Panc1 (cell line): ENCODE results near the gene CHN1. TPM values are rescaled to one million over a fixed set of nuclear protein-coding genes. Genes with fewer than 3 reads are reported as not detected.

Source experiments
- ATAC-seq: fragments of 200-7000 bp; cut with Tn5 transposase; 2 replicates; pipeline ENCODE4 v1.9.1; 2020; ENCODE audit warnings: mild to moderate bottlenecking, moderate library complexity
- BruUV-seq: library from RNA; stranded (reverse); fragments of 400-500 nt; replicated peaks from 2 replicates; lab custom pipeline; 2021; lab: Mats Ljungman, UMichigan
- CTCF ChIA-PET: fragments of 300-600 bp; sonication (Branson Sonifier 250); formaldehyde crosslinking; loops from one replicate; lab custom pipeline; 2022; ENCODE audit warnings: antibody characterized with exemption; lab: Charles Lee
- POLR2A ChIA-PET: fragments of 300-600 bp; sonication (Branson Sonifier 250); formaldehyde crosslinking; loops from one replicate; lab custom pipeline; 2022; ENCODE audit warnings: antibody characterized with exemption; lab: Charles Lee
- DNase-seq: peaks from one replicate; pipeline ENCODE4 v3.0.0-alpha.2; 2010; ENCODE audit warnings: low read depth, low spot score
- H3K27ac ChIP-seq: 2 replicates; pipeline ENCODE4 v1.5.1; 2011; ENCODE audit warnings: mild to moderate bottlenecking, low read length, inconsistent platforms
- H3K27me3 ChIP-seq: fragments of 200-500 bp; sonication (Bioruptor generic); 2 replicates; pipeline ENCODE4 v1.6.0; 2014; ENCODE audit warnings: low read length, inconsistent platforms; ENCODE audit not compliant: control insufficient read depth, insufficient read depth
- H3K36me3 ChIP-seq: fragments of 200-500 bp; sonication (Bioruptor generic); 2 replicates; pipeline ENCODE4 v1.5.1; 2014; ENCODE audit warnings: inconsistent platforms, mild to moderate bottlenecking, low read length, moderate library complexity; ENCODE audit not compliant: control insufficient read depth, insufficient read depth
- H3K4me1 ChIP-seq: 2 replicates; pipeline ENCODE4 v1.5.1; 2011; ENCODE audit warnings: inconsistent platforms, mild to moderate bottlenecking, low read length, moderate library complexity; ENCODE audit not compliant: control insufficient read depth, insufficient read depth
- H3K4me3 ChIP-seq, 2 experiments: 2 replicates each; pipeline ENCODE4 v1.5.1; 2011 to 2012; ENCODE audit warnings: low read depth in 2 of 2, low read length in 2 of 2, mild to moderate bottlenecking in 2 of 2, inconsistent platforms in 1 of 2, moderate library complexity in 1 of 2
- H3K9me3 ChIP-seq: fragments of 200-500 bp; sonication (Bioruptor generic); 2 replicates; pipeline ENCODE4 v1.5.1; 2014; ENCODE audit warnings: low read depth, mild to moderate bottlenecking, inconsistent platforms, low read length, moderate library complexity; ENCODE audit not compliant: control insufficient read depth, insufficient read depth
- POLR2AphosphoS5 ChIP-seq: IDR thresholded peaks from 2 replicates; pipeline ENCODE4 v1.6.1; 2012; ENCODE audit warnings: mild to moderate bottlenecking, low read depth, low read length, moderate library complexity
- SIN3A ChIP-seq: IDR thresholded peaks from 2 replicates; pipeline ENCODE4 v1.6.1; 2012; ENCODE audit warnings: low read depth, mild to moderate bottlenecking, low read length, moderate library complexity, borderline replicate concordance; ENCODE audit not compliant: insufficient read depth
- TCF7L2 ChIP-seq: IDR thresholded peaks from 2 replicates; pipeline ENCODE4 v1.6.1; 2011; ENCODE audit warnings: mild to moderate bottlenecking, low read depth, low read length, inconsistent platforms
- in situ Hi-C: cut with HindIII; loops from 2 replicates; pipeline ENCODE4 v1.10.0; 2016; ENCODE audit warnings: low sequenced_read_pairs, low pct_unique_long_range_greater_than_20kb
- intact Hi-C: fragments of 100-400 bp; cut with micrococcal nuclease; formaldehyde crosslinking; loops from one replicate; pipeline ENCODE4 v1.10.0; 2022; ENCODE audit not compliant: unreplicated experiment
- total RNA-seq: library from RNA; stranded (reverse); gene quantifications from one replicate; pipeline ENCODE4 v1.2.1, GENCODE V29; 2021; ENCODE audit not compliant: unreplicated experiment
- TF ChIP-seq, protein P1 (sequence below): fragments of 450-650 bp; IDR thresholded peaks from 2 replicates; pipeline ENCODE4 v1.5.1; 2017; ENCODE audit warnings: mild to moderate bottlenecking
- TF ChIP-seq, protein P2 (sequence below), 2 experiments: IDR thresholded peaks; 2 replicates each; pipeline ENCODE4 v1.6.1; 2011 to 2012; ENCODE audit warnings: low read depth in 2 of 2, control low read depth in 1 of 2, low read length in 1 of 2, mild to moderate bottlenecking in 1 of 2, moderate library complexity in 1 of 2; ENCODE audit not compliant: insufficient read depth in 1 of 2

CHN1 gene
- total RNA-seq, 1 experiment from 2014 or later, result 20.8 TPM

- no TSS peak for BruUV-seq
- Histone ChIP-seq H3K4me1 (peaks cover 8% of the 10 kb centered on the region), H3K27ac (no peak overlapping the region), H3K4me3 (no peak overlapping the region), H3K9me3 (no peaks in the 10 kb centered on the region), H3K36me3 (no peaks in the 10 kb centered on the region), H3K27me3 (no peaks in the 10 kb centered on the region)
- no peak for DNase-seq
- intact Hi-C loops (no loop called here), in situ Hi-C loops (no loop called here)
- ChIA-PET POLR2A (no interaction called here), CTCF (no interaction called here)
- no peak for TF ChIP-seq POLR2AphosphoS5
- TF ChIP-seq, protein P1, sequence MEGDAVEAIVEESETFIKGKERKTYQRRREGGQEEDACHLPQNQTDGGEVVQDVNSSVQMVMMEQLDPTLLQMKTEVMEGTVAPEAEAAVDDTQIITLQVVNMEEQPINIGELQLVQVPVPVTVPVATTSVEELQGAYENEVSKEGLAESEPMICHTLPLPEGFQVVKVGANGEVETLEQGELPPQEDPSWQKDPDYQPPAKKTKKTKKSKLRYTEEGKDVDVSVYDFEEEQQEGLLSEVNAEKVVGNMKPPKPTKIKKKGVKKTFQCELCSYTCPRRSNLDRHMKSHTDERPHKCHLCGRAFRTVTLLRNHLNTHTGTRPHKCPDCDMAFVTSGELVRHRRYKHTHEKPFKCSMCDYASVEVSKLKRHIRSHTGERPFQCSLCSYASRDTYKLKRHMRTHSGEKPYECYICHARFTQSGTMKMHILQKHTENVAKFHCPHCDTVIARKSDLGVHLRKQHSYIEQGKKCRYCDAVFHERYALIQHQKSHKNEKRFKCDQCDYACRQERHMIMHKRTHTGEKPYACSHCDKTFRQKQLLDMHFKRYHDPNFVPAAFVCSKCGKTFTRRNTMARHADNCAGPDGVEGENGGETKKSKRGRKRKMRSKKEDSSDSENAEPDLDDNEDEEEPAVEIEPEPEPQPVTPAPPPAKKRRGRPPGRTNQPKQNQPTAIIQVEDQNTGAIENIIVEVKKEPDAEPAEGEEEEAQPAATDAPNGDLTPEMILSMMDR, result no peak
- no peak for TF ChIP-seq TCF7L2
- no peak for TF ChIP-seq SIN3A
- TF ChIP-seq, protein P2, sequence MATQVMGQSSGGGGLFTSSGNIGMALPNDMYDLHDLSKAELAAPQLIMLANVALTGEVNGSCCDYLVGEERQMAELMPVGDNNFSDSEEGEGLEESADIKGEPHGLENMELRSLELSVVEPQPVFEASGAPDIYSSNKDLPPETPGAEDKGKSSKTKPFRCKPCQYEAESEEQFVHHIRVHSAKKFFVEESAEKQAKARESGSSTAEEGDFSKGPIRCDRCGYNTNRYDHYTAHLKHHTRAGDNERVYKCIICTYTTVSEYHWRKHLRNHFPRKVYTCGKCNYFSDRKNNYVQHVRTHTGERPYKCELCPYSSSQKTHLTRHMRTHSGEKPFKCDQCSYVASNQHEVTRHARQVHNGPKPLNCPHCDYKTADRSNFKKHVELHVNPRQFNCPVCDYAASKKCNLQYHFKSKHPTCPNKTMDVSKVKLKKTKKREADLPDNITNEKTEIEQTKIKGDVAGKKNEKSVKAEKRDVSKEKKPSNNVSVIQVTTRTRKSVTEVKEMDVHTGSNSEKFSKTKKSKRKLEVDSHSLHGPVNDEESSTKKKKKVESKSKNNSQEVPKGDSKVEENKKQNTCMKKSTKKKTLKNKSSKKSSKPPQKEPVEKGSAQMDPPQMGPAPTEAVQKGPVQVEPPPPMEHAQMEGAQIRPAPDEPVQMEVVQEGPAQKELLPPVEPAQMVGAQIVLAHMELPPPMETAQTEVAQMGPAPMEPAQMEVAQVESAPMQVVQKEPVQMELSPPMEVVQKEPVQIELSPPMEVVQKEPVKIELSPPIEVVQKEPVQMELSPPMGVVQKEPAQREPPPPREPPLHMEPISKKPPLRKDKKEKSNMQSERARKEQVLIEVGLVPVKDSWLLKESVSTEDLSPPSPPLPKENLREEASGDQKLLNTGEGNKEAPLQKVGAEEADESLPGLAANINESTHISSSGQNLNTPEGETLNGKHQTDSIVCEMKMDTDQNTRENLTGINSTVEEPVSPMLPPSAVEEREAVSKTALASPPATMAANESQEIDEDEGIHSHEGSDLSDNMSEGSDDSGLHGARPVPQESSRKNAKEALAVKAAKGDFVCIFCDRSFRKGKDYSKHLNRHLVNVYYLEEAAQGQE (IDR thresholded peaks at IDR 0.05; ENCODE audit: insufficient read depth in 1 of 2, low read depth in 2 of 2, low read length in 1 of 2), result no peak
- ATAC-seq, result no peak
Observed at GRCh38 chr2:174977364-174977763, 27.8 kb downstream of the CHN1 start.

- no TSS peak for BruUV-seq
- Histone ChIP-seq H3K27ac (no peak overlapping the region), H3K4me1 (peaks cover 15% of the 10 kb centered on the region), H3K27me3 (no peaks in the 10 kb centered on the region), H3K4me3 (no peak overlapping the region), H3K36me3 (no peaks in the 10 kb centered on the region), H3K9me3 (no peaks in the 10 kb centered on the region)
- ChIA-PET CTCF (interaction anchor here (1.0 kb wide), 1 partner anchor 203 kb away, joined by 3 read pairs; no protein-coding TSS in a partner anchor), POLR2A (no interaction called here)
- intact Hi-C loops (no loop called here), in situ Hi-C loops (loop anchor here (25.0 kb wide), 1 partner anchor 187 kb away; no protein-coding TSS in a partner anchor)
- no peak for TF ChIP-seq TCF7L2
- TF ChIP-seq, protein P1, result no peak
- no peak for DNase-seq
- ATAC-seq, result no peak
Observed at GRCh38 chr2:174974131-174974530, 31.1 kb downstream of the CHN1 start.
